Neural cell (in vitro differentiated cells): ENCODE data around the gene NSMCE1. TPM values are rescaled to one million over a fixed set of nuclear protein-coding genes. Genes with fewer than 3 reads are reported as not detected.

ENCODE experiments used
- H2AFZ ChIP-seq: fragments of 200-600, 300-800 bp; sonication (generic), shearing (Covaris generic); 2 replicates; pipeline ENCODE4 v1.6.0; 2014; ENCODE audit warnings: low read depth, mild to moderate bottlenecking, antibody characterized with exemption, low read length, moderate library complexity
- H3F3A ChIP-seq: fragments of 200-600 bp; shearing (Covaris generic); 2 replicates; pipeline ENCODE4 v1.6.1; 2016; ENCODE audit warnings: mild to moderate bottlenecking, moderate library complexity, mixed read lengths, antibody characterized with exemption, low read length; ENCODE audit not compliant: insufficient read depth, poor library complexity, severe bottlenecking
- H3K27ac ChIP-seq: fragments of 200-600, 300-800 bp; sonication (generic), shearing (Covaris generic); 2 replicates; pipeline ENCODE4 v1.5.1; 2014; ENCODE audit warnings: mild to moderate bottlenecking, low read length, moderate library complexity
- H3K27me3 ChIP-seq: fragments of 300-800, 200-600 bp; sonication (generic), shearing (Covaris generic); 2 replicates; pipeline ENCODE4 v1.6.0; 2014; ENCODE audit warnings: mild to moderate bottlenecking, low read depth, low read length, moderate library complexity; ENCODE audit not compliant: insufficient read depth
- H3K36me3 ChIP-seq: fragments of 300-800, 200-600 bp; sonication (generic), shearing (Covaris generic); 2 replicates; pipeline ENCODE4 v1.5.1; 2014; ENCODE audit warnings: mild to moderate bottlenecking, antibody characterized with exemption, low read length, moderate library complexity; ENCODE audit not compliant: insufficient read depth
- H3K4me2 ChIP-seq: fragments of 300-800, 200-600 bp; sonication (generic), shearing (Covaris generic); 2 replicates; pipeline ENCODE4 v1.6.0; 2014; ENCODE audit warnings: mild to moderate bottlenecking, low read length
- H3K4me3 ChIP-seq: fragments of 300-800, 200-600 bp; sonication (generic), shearing (Covaris generic); 2 replicates; pipeline ENCODE4 v1.5.1; 2014; ENCODE audit warnings: mild to moderate bottlenecking, low read length, moderate library complexity
- H3K79me2 ChIP-seq: fragments of 200-600 bp; shearing (Covaris generic); replicated peaks from 2 replicates; pipeline ENCODE4 v1.6.0; 2014; ENCODE audit warnings: mild to moderate bottlenecking, low read length, moderate library complexity; ENCODE audit not compliant: insufficient read depth
- H3K9ac ChIP-seq: fragments of 300-800, 200-600 bp; sonication (generic), shearing (Covaris generic); 2 replicates; pipeline ENCODE4 v1.6.1; 2016; ENCODE audit warnings: mild to moderate bottlenecking, low read length, mixed read lengths
- H3K9me2 ChIP-seq: fragments of 200-600 bp; shearing (Covaris generic); 2 replicates; pipeline ENCODE4 v1.6.1; 2016; ENCODE audit warnings: mild to moderate bottlenecking, low read length, mixed read lengths; ENCODE audit not compliant: insufficient read depth
- H3K9me3 ChIP-seq: fragments of 200-600, 300-800 bp; sonication (generic), shearing (Covaris generic); 2 replicates; pipeline ENCODE4 v1.6.1; 2016; ENCODE audit warnings: mild to moderate bottlenecking, mixed run types, low read length, moderate library complexity, mixed read lengths
- H4K20me1 ChIP-seq: fragments of 200-600 bp; shearing (Covaris generic); 2 replicates; pipeline ENCODE4 v1.6.1; 2016; ENCODE audit warnings: mild to moderate bottlenecking, mixed run types; ENCODE audit not compliant: insufficient read depth
- CTCF ChIP-seq: fragments of 450-650 bp; IDR thresholded peaks from 2 replicates; pipeline ENCODE4 v1.5.1; 2014; ENCODE audit warnings: antibody characterized with exemption, mild to moderate bottlenecking, moderate library complexity; ENCODE audit not compliant: poor library complexity, severe bottlenecking
- EP300 ChIP-seq: fragments of 450-650 bp; conservative IDR thresholded peaks from 2 replicates; pipeline ENCODE4 v1.6.1; 2014; ENCODE audit warnings: antibody characterized with exemption, mild to moderate bottlenecking, moderate library complexity; ENCODE audit not compliant: poor library complexity, severe bottlenecking
- EZH2 ChIP-seq: fragments of 200-600, 300-800 bp; shearing (Covaris generic), sonication (generic); IDR thresholded peaks from 2 replicates; pipeline ENCODE4 v1.6.1; 2014; ENCODE audit warnings: antibody characterized with exemption, low read length, borderline replicate concordance, mild to moderate bottlenecking; ENCODE audit not compliant: insufficient read depth, poor library complexity, severe bottlenecking
- MXI1 ChIP-seq: fragments of 450-650 bp; conservative IDR thresholded peaks from 2 replicates; pipeline ENCODE4 v1.6.1; 2014; ENCODE audit warnings: antibody characterized with exemption, mild to moderate bottlenecking; ENCODE audit not compliant: poor library complexity, severe bottlenecking
- POLR2AphosphoS5 ChIP-seq: IDR thresholded peaks from 2 replicates; pipeline ENCODE4 v1.6.1; 2012
- RAD21 ChIP-seq: fragments of 450-650 bp; conservative IDR thresholded peaks from 2 replicates; pipeline ENCODE4 v1.6.1; 2014; ENCODE audit warnings: antibody characterized with exemption, mild to moderate bottlenecking, moderate library complexity
- REST ChIP-seq: IDR thresholded peaks from 2 replicates; pipeline ENCODE4 v1.6.1; 2012; ENCODE audit warnings: borderline replicate concordance
- SMC3 ChIP-seq: fragments of 450-650 bp; conservative IDR thresholded peaks from 2 replicates; pipeline ENCODE4 v1.6.1; 2014; ENCODE audit warnings: antibody characterized with exemption, mild to moderate bottlenecking, moderate library complexity; ENCODE audit not compliant: poor library complexity
- TAF1 ChIP-seq: IDR thresholded peaks from 2 replicates; pipeline ENCODE4 v1.6.1; 2012; ENCODE audit warnings: low read depth
- polyA plus RNA-seq: library from polyadenylated mRNA; depleted of rRNA; stranded (reverse); fragments of >200 nt; gene quantifications from 2 replicates; pipeline ENCODE4 v1.2.3, GENCODE V29; 2014

The NSMCE1 gene
- polyA plus RNA-seq, 1 donor from 2014 or later = 11.5 TPM

DNA sequence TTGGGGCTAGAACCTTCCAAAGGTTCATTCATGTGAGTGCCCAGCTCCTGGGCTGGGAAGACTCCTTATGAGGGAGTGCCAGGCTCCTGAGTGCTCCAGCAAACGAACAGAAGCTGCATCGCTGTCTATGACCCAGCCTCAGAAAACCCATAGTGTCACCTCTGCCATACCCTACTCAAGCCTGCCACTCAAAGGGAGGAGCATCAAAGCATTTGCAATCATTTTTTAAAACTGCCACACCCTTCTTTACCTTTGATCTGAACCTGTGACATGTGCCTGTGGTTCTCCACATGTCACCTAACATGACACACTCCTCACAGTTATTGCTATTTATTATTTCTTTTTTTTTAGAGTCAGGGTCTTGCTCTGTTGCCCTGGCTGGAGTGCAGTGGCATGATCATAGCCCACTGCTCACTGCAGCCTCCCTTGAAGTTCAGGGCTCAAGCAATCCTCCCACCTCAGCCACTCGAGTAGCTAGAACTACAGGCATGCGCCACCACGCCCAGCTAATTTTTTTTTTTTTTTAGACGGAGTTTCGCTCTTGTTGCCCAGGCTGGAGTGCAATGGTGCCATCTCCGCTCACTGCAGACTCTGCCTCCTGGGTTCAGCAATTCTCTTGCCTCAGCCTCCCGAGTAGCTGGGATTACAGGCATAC, 72.5 kb downstream of the NSMCE1 start:
- Histone ChIP-seq H3K9me2 (no peaks in the 10 kb centered on the region), H3K9me3 (no peaks in the 10 kb centered on the region), H3K79me2 (no peaks in the 10 kb centered on the region), H3K4me2 (no peak overlapping the region), H2AFZ (no peak overlapping the region), H4K20me1 (no peaks in the 10 kb centered on the region), H3K9ac (no peak overlapping the region), H3F3A (no peaks in the 10 kb centered on the region), H3K4me3 (no peak overlapping the region), H3K27ac (no peak overlapping the region), H3K27me3 (no peaks in the 10 kb centered on the region), H3K36me3 (no peaks in the 10 kb centered on the region)
- TF ChIP-seq REST = no peak
- TF ChIP-seq CTCF = no peak
- no peak for TF ChIP-seq MXI1
- no peak for TF ChIP-seq RAD21
- no peak for TF ChIP-seq TAF1
- TF ChIP-seq POLR2AphosphoS5 = no peak
- no peak for TF ChIP-seq SMC3
- no peak for TF ChIP-seq EP300
- TF ChIP-seq EZH2 = no peak

GRCh38 chr16:27195076-27195741, 73.4 kb downstream of the NSMCE1 start:
- H4K20me1 ChIP-seq = no peaks in the 10 kb centered on the region
- no peaks in the 10 kb centered on the region for H3K79me2 ChIP-seq
- no peak overlapping the region for H3K4me2 ChIP-seq
- no peak overlapping the region for H3K27ac ChIP-seq
- no peaks in the 10 kb centered on the region for H3K9me3 ChIP-seq
- TF ChIP-seq EP300 = no peak
- TF ChIP-seq REST = no peak
- no peak for TF ChIP-seq EZH2
- no peaks in the 10 kb centered on the region for H3K27me3 ChIP-seq
- H3K36me3 ChIP-seq = no peaks in the 10 kb centered on the region
- H3K9ac ChIP-seq = no peak overlapping the region
- H3F3A ChIP-seq = no peaks in the 10 kb centered on the region
- no peaks in the 10 kb centered on the region for H3K9me2 ChIP-seq
- H3K4me3 ChIP-seq = no peak overlapping the region
- no peak overlapping the region for H2AFZ ChIP-seq
